ENCODE data around the gene PROCA1. TPM values are rescaled to one million over a fixed set of nuclear protein-coding genes. Genes with fewer than 3 reads are reported as not detected.
"Not testable (repeated sequence)": the region's sequence is repeated elsewhere in the genome, so short reads cannot be mapped to it uniquely, and the experiment has no call there.

The PROCA1 gene
- total and polyA plus RNA-seq, 8 donors, result 1.9 to 8.3 (median 6.5) TPM

DNA sequence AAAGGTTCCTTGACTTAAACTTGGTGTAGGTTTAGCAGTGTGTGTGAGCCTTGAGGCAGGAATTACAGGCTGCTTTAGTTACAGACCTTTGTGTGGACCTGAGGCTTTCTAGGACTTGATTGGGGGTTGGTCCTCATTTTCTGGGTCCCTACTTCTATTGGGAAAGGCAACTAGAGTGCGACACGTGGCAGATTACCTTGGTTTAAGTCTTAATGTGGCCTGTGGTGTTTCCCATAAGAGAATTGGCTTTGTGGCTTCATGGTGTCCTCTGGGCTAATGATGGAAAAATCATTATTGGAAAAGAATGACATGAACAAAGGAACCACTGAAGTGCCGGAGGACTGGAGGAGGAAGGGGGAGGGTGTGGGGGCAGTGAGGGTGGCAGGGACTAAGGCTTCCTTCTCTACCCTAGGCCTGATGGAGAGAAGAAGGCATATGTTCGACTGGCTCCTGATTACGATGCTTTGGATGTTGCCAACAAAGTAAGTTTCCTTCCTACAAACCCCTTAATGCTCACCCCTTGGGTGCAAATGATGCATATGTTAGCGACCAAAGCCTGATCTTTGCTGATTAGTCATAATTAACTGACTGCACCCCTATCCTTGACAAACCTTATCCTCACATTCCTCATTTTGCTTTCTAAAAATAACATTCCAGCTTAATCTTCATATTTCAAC, 11.6 kb upstream of the PROCA1 start:
- Histone ChIP-seq H3K9me3 (no peaks in the 10 kb centered on the region), H3K4me3 (peak overlapping the region in 1 of 2 donors; percentile 96), H3K36me3 (peaks cover 0 to 44% of the 10 kb centered on the region in 2 donors), H3K27ac (no peak overlapping the region), H3K27me3 (no peaks in the 10 kb centered on the region), H3K4me1 (peaks cover 47 to 88% of the 10 kb centered on the region in 2 donors)
- TF ChIP-seq, protein P1, sequence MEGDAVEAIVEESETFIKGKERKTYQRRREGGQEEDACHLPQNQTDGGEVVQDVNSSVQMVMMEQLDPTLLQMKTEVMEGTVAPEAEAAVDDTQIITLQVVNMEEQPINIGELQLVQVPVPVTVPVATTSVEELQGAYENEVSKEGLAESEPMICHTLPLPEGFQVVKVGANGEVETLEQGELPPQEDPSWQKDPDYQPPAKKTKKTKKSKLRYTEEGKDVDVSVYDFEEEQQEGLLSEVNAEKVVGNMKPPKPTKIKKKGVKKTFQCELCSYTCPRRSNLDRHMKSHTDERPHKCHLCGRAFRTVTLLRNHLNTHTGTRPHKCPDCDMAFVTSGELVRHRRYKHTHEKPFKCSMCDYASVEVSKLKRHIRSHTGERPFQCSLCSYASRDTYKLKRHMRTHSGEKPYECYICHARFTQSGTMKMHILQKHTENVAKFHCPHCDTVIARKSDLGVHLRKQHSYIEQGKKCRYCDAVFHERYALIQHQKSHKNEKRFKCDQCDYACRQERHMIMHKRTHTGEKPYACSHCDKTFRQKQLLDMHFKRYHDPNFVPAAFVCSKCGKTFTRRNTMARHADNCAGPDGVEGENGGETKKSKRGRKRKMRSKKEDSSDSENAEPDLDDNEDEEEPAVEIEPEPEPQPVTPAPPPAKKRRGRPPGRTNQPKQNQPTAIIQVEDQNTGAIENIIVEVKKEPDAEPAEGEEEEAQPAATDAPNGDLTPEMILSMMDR (IDR thresholded peaks at IDR 0.05), result no peak
- DNase-seq, result no peak
- intact Hi-C loops (cut with DNase I), result no loop called here
- no peak for ATAC-seq

DNA sequence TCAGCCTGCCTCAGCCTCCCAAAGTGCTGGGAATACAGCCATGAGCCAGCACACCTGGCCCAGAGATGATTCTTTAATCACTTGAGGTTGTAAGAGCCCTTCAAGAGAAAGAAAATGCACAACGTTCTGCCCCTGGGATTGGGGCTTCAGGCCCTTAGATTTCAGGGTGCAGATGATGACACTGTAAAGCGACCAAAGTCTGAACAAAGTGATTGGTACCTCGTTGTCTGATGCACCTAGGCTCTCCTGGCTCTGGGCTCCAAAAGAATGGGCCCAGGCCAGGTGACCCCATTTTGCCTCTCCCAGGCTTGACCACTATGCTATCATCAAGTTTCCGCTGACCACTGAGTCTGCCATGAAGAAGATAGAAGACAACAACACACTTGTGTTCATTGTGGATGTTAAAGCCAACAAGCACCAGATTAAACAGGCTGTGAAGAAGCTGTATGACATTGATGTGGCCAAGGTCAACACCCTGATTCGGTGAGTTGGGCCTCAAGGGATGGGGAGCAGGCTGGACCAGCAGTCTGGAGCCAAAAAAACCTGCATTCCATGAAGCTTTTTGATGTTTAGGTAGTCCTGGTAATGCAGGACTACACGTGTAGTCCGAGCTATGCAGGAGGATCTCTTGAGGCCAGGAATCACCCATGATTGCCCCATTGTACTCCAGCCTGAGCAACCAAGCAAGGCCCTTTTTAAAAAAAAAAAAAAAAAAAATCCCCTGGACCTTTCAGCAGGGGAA, 10.9 kb upstream of the PROCA1 start:
- H3K36me3 ChIP-seq, result peaks cover 0 to 44% of the 10 kb centered on the region in 2 donors
- TF ChIP-seq, protein P1 (IDR thresholded peaks at IDR 0.05), result no peak
- peaks cover 43 to 88% of the 10 kb centered on the region in 2 donors for H3K4me1 ChIP-seq
- H3K9me3 ChIP-seq, result no peaks in the 10 kb centered on the region
- H3K27me3 ChIP-seq, result peaks cover 0 to 6% of the 10 kb centered on the region in 2 donors
- intact Hi-C loops (cut with DNase I), result no loop called here
- H3K4me3 ChIP-seq, result peak overlapping the region in 1 of 2 donors; percentile 96
- peak in 1 of 4 donors; percentile 6 for DNase-seq
- no peak overlapping the region for H3K27ac ChIP-seq
- ATAC-seq, result no peak

DNA sequence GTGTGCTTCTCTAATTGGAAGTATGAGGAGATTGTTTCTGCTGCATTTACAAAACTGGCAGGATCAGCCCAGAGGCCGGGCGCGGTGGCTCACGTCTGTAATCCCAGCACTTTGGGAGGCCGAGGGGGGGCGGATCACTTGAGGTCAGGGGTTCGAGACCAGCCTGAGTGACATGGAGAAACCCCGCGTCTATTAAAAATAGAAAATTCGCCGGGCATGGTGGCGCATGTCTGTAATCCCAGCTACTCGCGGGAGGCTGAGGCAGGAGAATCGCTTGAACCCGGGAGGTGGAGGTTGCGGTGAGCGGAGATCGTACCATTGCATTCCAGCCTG, 9.3 kb upstream of the PROCA1 start:
- peak in 1 of 4 donors; percentile 70 for DNase-seq
- Histone ChIP-seq H3K36me3 (peaks cover 0 to 44% of the 10 kb centered on the region in 2 donors), H3K4me1 (peaks cover 43 to 91% of the 10 kb centered on the region in 2 donors), H3K27me3 (peaks cover 0 to 19% of the 10 kb centered on the region in 2 donors), H3K27ac (peak overlapping the region in 1 of 2 donors; percentile 79), H3K4me3 (peak overlapping the region; percentile 96 to 98)
- intact Hi-C loops (cut with DNase I); ATAC-seq; H3K9me3 ChIP-seq: not testable (repeated sequence)

DNA sequence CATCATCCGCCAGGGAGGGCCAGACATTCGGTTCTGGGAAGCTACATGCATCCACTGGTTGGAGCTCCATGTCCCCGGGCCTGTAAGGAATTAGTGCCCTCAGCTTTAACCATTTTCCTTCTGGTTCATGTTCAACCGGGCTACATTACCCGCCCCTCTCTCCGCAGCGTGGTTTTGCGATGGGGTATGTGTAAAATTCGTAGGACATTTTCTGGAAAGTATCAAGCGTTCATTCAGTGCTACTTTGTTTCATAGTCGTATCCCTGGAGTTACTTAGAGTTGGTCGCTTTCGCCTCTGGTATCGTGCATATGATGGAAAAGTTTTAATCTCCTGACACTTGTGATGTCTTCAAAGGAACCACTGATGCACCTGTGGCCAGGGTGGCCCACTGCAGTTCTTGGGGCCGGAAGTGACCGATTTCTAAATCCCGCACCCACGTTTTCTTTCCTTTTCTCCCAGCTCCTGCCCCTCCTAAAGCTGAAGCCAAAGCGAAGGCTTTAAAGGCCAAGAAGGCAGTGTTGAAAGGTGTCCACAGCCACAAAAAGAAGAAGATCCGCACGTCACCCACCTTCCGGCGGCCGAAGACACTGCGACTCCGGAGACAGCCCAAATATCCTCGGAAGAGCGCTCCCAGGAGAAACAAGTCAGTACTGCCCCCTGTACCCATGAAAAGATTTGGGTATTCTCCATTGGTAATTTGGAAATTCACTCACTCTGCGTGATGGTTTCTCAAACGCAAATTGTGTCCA, 8.7 kb upstream of the PROCA1 start:
- ATAC-seq (no peak), DNase-seq (no peak)
- Histone ChIP-seq H3K27ac (peak overlapping the region; percentile 79 to 86), H3K9me3 (no peaks in the 10 kb centered on the region), H3K4me3 (peak overlapping the region; percentile 96 to 98), H3K27me3 (peaks cover 0 to 19% of the 10 kb centered on the region in 2 donors), H3K36me3 (peaks cover 0 to 46% of the 10 kb centered on the region in 2 donors), H3K4me1 (peaks cover 42 to 91% of the 10 kb centered on the region in 2 donors)
- intact Hi-C loops (cut with DNase I), result no loop called here
- TF ChIP-seq, protein P1 (IDR thresholded peaks at IDR 0.05), result no peak

DNA sequence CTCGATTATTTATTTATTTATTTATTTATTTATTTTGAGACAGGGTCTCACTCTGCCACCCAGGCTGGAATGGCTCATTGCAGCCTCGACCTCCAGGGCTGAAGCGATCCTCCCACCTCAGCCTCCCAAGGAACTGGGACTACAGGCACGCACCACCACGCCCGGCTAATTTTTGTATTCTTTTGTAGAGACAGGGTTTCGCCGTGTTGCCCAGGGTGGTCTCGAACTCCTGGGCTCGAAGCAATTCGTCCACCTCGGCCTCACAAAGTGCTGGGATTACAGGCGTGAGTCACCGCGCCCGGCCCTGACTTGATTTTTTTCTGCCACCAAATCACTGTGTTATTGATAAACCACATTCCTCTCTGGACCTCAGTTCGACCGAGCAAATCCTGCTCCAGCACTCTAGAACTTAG, 7.3 kb upstream of the PROCA1 start:
- TF ChIP-seq, protein P1 (IDR thresholded peaks at IDR 0.05), result no peak
- ATAC-seq, result no peak
- Histone ChIP-seq H3K36me3 (peaks cover 0 to 49% of the 10 kb centered on the region in 2 donors), H3K27me3 (peaks cover 0 to 19% of the 10 kb centered on the region in 2 donors), H3K9me3 (no peaks in the 10 kb centered on the region), H3K27ac (peak overlapping the region; percentile 79 to 86), H3K4me1 (peaks cover 40 to 79% of the 10 kb centered on the region in 2 donors), H3K4me3 (peak overlapping the region; percentile 96 to 98)
- intact Hi-C loops (cut with DNase I), result no loop called here
- DNase-seq, result peak in 1 of 4 donors; percentile 74
